CD4-positive, alpha-beta T cell treated with Interleukin-21 for 1 hour (primary cell): Measurements from ENCODE around the gene CERK.
A peak's percentile ranks its signal among the peaks of the same experiment; 100 is the strongest.

Experiments used
- DNase-seq: peaks from one replicate; pipeline ENCODE4 v3.0.0-alpha.2; 2020

Gene CERK

DNA sequence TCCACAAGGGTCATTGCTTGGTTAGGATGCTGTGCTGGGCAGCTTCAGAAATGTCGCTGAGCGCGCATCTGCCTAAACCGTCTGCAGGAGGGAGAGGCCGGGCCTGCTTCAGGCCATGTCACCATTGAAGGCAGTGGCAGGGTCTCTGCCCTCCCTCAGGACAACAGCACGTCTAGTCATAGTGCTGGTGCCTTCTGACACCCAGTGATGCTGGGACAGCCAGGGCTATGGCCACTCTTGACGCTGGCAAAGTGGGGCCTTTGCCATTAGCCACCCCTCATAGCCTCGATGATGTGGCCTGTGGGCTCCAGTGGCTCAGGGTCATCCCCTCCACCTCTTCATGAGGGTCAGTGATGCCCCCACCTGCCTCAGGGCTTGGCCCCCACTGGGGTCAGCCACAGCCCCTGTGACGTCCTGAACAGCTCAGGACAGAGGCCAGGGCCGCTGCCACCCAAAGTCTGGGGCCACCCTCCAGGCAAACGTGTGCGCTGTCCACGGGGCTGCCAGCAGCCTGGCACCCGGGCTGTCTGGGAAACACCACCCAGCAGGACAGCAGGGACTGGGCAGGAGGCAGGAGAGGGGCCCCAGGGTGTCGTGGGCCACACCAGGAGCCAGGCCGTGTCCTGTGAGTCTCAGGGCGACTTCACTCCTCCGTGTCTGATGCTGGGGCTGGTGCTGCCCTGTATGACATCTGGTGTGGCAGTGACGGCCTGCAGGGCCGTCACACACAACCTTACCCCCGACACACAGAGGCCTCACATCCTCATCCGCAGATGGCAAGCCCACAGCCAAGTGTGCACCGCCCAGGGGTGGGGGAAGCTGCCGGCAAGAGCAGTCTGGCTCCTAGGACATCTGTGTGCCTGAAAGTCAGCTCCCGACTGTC, 42.5 kb downstream of the CERK start:
- DNase-seq: no peak

DNA sequence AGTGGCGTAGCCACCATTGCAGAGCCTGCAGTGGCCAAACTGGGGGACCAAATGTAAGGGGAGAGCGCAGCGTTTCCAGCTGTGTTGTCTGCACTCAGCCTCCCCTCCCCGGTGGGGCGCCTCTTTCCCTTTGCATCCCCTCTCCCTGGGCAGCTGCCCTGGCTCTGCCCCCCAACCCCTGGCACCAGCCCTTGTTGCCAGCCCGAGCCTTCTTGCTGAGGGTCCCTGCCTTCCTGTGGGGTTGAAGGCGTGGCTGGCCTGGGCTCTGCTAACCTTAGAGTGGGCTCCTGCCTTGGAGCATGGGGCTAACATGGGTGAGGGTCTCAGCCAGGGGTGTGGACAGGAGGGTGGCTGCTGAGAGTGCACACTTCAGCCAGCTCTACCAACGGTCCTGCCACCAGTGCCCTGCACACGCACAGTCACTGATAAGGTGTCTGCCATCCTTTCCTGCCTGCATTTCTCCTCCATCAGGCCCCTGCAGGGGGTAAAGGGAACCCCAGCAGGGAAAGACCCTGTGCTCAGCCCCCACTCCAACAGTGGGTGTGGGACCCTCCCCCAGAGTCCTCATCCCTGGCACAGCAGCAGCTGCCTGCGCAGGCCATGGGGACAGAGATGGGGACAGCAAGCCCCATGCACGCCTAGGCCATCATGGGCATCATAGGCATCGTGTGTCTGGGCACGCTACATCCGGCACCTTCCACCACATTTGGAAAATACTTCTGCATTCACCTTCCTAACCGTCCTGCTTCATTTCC, 43.5 kb downstream of the CERK start:
- DNase-seq: no peak

GRCh38 chr22:46693634-46694415, 44.2 kb downstream of the CERK start:
- DNase-seq: no peak

DNA sequence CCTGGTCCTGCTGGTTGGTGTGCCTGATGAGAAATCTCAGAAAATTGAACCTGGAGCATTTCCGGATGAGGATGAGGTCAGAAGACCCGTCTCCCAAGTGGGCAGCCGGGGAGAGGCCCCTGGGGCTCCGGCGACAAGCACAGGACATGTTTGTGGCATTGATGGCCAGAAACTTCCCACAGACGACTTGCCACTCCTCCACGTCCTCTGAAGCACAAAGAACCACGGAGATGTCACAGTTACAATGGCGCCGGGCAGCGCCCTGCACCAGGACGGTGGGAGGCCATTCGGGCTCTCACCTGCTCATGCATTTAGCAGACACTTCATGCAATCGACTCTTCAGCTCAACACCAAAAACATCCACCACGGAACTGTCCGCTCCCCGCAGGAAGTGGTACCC, 46.5 kb downstream of the CERK start:
- DNase-seq: no peak

GRCh38 chr22:46690146-46690545, 47.9 kb downstream of the CERK start:
- DNase-seq: no peak

DNA sequence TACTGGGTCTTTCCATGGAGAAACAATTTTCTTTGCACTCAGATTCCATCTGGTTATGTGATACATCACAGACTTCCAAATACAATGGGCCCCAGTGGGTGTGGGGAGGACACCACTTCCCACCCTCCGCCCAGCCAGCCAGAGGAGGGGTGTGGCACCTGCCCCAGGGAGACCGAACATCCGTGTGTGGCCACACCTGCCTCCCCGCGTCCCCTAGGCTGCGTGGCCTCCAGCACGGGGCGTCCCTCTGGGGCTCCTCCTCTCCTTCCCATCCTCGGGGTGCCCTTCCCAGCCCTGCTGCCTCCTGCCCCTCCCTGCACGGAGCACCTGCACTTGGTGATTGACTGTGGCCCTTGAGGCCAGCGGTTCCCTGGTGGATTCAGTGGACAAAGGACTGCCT, 49.1 kb downstream of the CERK start:
- DNase-seq: no peak

DNA sequence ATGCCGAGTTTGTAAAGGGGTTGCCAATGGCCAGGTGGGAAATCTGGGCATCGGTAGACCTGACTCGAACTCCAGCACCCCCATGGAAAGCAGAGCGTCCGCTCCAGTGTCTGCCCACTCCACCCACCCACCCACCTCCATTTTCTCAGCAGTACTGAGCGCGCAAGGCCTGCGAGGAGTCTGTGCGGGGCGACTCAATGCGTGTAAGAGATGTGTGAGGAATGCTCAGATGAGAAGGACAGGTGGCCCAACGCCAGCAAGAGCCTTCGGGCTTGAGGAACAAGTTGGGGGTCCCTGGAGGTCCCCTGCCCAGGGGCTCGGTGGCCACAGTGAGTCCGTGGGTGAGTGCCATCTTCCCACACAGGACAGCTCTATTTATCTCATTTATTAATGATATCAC, 50.6 kb downstream of the CERK start:
- DNase-seq: no peak

- no peak for DNase-seq
These were observed 51.0 kb downstream of the CERK start for GRCh38 chr22:46687048-46687444.

- DNase-seq: no peak
These were observed 51.6 kb downstream of the CERK start for GRCh38 chr22:46686221-46687047.

- DNase-seq: no peak
These were observed 53.3 kb downstream of the CERK start for GRCh38 chr22:46684706-46685105.

DNA sequence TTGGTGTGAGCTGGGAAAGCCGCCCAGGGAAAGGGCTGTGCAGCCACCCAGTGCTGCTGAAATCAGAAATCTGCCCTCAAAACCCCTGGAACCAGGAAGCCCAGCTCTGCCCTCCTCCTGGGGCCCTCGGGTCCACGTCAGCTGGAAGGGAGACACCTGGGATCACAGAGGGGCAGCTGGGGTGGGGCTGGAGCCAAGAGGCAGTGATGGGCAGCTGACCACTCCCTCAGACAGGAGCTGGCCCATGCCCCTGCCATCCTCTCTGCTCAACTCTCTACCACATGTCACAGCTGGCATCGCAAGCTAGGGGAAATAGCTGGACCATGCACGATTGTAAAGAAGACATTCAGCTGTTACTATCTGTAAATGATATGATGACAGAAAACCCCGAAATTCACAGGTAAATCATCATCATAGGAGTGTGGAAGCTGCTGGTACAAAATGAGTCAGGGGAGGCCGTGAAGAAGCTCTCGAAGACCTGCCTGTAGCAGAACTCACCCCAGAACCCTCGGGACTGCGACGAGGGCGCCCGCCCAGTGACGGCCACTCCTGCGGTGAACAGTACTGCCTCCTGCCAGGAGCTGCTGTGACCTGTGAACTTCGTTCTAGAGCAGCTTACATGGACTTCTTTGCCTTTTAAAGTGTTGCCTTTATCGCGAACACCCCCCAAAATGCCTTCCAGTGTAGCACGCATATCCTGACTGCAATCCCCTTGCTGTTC, 55.9 kb downstream of the CERK start:
- no peak for DNase-seq

DNA sequence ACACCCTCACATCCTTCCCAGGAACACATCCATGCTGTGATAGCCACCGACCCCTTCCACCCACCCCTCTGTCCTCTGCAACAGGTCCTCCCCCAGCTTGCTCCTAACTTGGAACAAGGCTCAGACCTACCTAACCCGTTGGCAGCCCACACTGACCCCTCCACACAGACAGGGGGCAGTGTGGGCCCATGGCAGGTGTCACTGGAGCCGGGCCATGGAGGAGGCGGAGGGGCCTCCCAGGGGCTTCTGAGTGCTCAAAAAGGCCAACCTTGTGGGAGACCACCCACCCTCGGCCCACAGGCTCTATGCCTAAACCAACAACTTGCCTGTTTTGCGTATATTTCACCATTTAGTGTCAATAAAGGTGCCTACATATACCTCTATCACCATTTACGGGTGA, 57.0 kb downstream of the CERK start:
- peak; percentile 20 for DNase-seq

DNA sequence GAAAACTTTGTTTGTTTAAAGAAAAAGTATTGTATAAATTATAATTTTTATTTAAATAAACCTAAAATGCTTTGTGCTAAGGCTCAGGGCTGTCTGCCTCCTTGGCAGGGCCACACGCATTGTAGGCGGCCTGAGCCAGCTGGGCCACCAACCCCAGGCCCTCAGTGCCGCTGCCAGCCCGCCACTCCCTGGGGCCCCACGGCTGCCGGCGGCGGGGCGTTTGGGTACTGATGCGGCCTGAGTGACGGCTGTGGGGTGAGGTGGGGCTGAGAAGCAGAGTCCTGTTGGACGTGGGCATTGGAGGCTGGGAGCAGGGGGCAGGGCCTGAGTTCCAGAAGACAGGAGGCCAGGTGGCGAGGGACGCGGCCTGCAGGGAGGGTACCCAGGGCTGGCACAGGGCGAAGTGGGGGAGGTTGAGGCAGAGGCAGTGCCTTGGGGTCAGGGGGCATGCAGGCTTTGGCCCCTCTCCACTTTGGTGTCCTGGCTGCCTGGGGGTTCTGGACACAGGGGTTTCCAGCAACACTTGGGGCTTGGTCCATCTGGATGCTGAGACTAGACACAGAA, 58.3 kb downstream of the CERK start:
- no peak for DNase-seq

DNA sequence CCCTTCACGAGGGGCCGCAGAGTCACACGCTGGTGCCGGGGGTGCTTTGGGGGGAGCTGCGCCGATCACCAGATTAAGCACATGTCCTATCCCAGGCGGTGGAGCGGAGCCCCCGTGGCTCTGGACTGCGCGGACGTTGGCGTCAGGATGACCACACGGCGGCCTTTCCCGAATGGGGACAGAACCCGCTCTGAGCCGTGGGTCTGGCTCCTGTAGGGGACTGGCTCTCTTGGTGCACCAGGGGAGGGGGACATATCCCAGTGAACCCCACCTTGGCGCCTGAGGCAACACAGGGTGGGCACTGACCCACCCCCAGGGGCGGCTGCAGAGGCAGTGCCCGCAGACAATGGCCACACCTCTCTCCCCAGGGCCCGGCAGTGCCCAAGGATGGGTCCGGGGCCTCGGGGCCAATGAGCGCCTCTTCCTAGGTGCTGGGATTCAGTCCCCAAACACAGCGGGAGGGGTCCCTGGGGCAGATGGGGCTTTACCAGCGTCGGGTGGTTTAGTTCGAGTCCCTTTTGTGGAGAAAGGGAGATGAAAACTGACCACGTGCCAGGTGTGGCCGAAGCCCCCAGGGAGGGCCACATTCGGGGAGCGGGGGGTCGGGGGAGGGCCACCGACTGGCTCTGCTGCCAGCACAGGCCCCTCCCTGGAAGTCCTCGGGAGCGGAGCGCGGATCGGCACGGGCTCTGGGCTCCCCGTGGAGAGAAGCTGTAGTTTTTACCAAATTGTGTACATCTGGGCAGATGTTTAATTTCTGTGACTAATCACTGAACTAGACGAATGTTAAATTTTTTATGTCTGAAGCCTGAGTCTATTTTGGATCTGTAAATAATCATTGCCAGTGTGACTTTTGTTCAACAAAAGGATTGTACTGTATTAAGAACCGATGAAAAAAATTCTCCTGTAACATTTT, 59.0 kb downstream of the CERK start:
- no peak for DNase-seq

DNA sequence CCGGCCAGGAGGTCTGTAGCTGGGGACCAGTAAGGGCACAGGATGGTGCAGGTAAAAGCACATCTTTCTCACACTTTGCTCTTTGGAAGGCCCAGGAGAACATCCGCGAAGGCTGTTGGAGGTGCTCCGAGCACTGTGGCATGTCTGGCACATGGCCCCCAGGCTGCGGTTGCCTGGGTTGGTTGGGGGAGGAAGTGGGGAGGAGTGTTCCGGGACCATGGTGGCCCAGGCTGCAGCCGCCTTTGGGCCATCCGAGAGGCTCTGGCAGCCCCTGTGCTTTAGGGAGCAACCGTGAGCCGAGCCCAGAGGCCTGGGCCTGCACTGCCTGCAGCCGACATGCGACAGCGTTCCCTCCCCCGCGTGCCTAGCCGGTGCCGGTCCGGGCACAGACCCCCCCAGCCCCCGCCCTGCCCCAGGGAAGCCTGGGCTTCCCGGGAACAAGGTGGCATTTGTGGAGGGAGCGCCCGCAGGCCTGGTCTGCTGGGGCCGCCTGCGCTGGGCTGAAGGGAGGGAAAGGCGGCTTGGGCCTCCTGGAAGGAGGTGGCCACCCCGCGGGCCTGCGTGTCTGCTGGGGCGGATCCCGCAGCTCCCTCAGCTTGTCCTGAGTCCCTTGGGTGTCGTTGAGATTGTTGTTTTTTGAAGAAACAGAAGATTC, 59.9 kb downstream of the CERK start:
- DNase-seq: no peak

- no peak for DNase-seq
These were observed 60.6 kb downstream of the CERK start for GRCh38 chr22:46677323-46678002.

DNA sequence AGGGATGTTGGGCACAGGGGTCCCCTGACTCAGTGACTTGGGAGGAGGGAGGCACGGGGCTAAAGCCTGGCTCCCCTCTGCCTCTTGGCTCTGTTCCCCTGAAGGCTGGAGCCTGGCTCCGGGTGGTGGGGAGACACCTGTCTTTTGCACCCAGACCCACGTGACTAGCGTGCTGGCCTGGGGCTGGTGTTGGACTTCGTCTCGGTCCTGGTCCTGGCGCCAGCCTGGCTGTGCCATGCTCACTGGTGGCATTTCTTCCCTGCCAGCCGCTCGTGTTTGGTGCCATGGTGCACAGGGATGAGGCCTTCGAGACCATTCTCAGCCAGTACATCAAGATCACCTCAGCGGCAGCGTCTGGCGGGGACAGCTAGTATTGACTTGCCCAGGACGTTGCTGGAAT, 61.2 kb downstream of the CERK start:
- DNase-seq: no peak

DNA sequence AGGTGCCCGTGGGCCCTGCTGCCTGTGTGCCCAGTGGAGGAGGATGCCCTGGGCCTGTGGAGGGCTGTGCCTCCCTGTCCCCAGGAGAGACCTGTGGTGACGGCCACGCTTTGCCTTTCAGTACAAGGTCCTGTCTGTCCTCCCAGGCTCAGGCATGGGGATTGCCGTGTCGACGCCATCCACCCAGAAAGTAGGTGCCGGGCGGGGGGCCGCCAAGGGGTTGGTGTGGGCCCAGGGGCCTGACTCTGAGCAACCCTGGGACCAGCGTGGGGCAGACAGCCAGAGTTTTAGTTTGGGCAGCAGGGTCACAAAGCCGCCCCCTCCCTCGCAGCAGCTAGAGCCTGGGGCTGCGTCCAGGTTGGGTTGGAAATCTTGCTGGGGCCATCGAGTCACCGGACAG, 61.6 kb downstream of the CERK start:
- no peak for DNase-seq

DNA sequence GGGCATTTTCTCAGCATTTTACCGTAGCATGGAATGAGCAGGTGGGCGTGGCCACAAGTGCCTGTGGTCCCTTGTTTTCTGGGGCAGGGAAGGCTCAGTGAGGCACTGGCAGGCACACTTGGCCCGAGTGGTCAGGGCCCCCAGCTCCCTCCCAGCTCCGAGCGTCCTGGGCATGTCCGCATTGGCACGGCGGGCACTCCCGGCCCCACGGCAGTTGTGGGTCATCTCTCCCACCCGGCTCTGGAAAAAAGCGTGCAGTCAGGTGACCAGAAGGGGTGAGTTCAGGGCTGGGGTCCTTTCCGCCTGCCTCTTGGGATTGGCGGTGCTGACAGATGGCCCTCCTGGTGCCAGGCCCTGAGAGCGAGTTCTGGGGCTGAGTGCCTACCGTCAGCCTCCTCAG, 62.1 kb downstream of the CERK start:
- no peak for DNase-seq
